SK-N-SH (cell line): Measurements from ENCODE around the gene SZT2. TPM values are rescaled to one million over a fixed set of nuclear protein-coding genes. Genes with fewer than 3 reads are reported as not detected.

ENCODE experiments used
- CTCF ChIA-PET: fragments of 300-600, 350-600 bp; formaldehyde crosslinking; extraction: SDS; loops from one replicate; lab custom pipeline; 2021; lab: Yijun Ruan, JAX
- POLR2A ChIA-PET: fragments of 350-600 bp; sonication (Branson Sonifier 250); formaldehyde crosslinking; extraction: SDS; loops from one replicate; lab custom pipeline; 2020; ENCODE audit warnings: antibody characterized with exemption, inconsistent platforms; lab: Yijun Ruan, JAX
- DNase-seq: peaks from one replicate; pipeline ENCODE4 v3.0.0; 2012
- H2AFZ ChIP-seq: fragments of 200-600 bp; sonication (generic); 2 replicates; pipeline ENCODE4 v1.8.1; 2016; ENCODE audit warnings: antibody characterized with exemption, mild to moderate bottlenecking, low read depth
- H3F3A ChIP-seq: fragments of 200-600 bp; sonication (generic); replicated peaks from 2 replicates; pipeline ENCODE3; 2016; ENCODE audit warnings: antibody characterized with exemption, mild to moderate bottlenecking; ENCODE audit not compliant: insufficient read depth
- H3K27ac ChIP-seq, 2 experiments: fragments of 200-500 bp in 1 of 2; fragments of 200-600 bp in 1 of 2; sonication (Bioruptor generic) in 1 of 2; sonication (generic), shearing (Covaris generic) in 1 of 2; 2 replicates each; pipeline versions ENCODE4 v1.5.1 to v1.6.1; 2014 to 2016; ENCODE audit warnings: low read depth in 2 of 2, inconsistent platforms in 1 of 2, low read length in 1 of 2, mild to moderate bottlenecking in 1 of 2, mixed read lengths in 1 of 2
- H3K27me3 ChIP-seq: fragments of 200-600 bp; sonication (generic), shearing (Covaris generic); 2 replicates; pipeline ENCODE4 v1.6.1; 2016; ENCODE audit warnings: mixed run types; ENCODE audit not compliant: insufficient read depth
- H3K36me3 ChIP-seq, 2 experiments: fragments of 200-500 bp in 1 of 2; fragments of 200-600 bp in 1 of 2; sonication (Bioruptor generic) in 1 of 2; sonication (generic) in 1 of 2; replicated peaks in 1 of 2; 2 replicates each; pipeline versions ENCODE3 to v1.5.1; 2014 to 2016; ENCODE audit warnings: low read length in 1 of 2, mild to moderate bottlenecking in 1 of 2; ENCODE audit not compliant: insufficient read depth in 2 of 2, control insufficient read depth in 1 of 2
- H3K4me1 ChIP-seq, 2 experiments: fragments of 200-500 bp in 1 of 2; fragments of 200-600 bp in 1 of 2; sonication (Bioruptor generic) in 1 of 2; sonication (generic), shearing (Covaris generic) in 1 of 2; 2 replicates each; pipeline versions ENCODE4 v1.5.1 to v1.6.1; 2014 to 2016; ENCODE audit warnings: low read depth in 1 of 2, low read length in 1 of 2, mixed run types in 1 of 2; ENCODE audit not compliant: insufficient read depth in 2 of 2, control insufficient read depth in 1 of 2
- H3K4me2 ChIP-seq: fragments of 200-600 bp; sonication (generic), shearing (Covaris generic); 2 replicates; pipeline ENCODE4 v1.6.1; 2017; ENCODE audit warnings: mixed run types
- H3K4me3 ChIP-seq, 2 experiments: fragments of 200-500 bp in 1 of 2; fragments of 200-600 bp in 1 of 2; sonication (Bioruptor generic) in 1 of 2; sonication (generic), shearing (Covaris generic) in 1 of 2; 2 replicates each; pipeline versions ENCODE4 v1.5.1 to v1.8.1; 2014 to 2016; ENCODE audit warnings: low read depth in 2 of 2, inconsistent platforms in 1 of 2, low read length in 1 of 2, mild to moderate bottlenecking in 1 of 2, mixed read lengths in 1 of 2, moderate library complexity in 1 of 2
- H3K79me2 ChIP-seq: fragments of 200-600 bp; sonication (generic); 2 replicates; pipeline ENCODE4 v1.8.1; 2017; ENCODE audit warnings: mild to moderate bottlenecking; ENCODE audit not compliant: insufficient read depth
- H3K9ac ChIP-seq: fragments of 200-600 bp; sonication (generic); 2 replicates; pipeline ENCODE4 v1.6.1; 2017; ENCODE audit warnings: mixed run types
- H3K9me2 ChIP-seq: fragments of 200-600 bp; sonication (generic); 2 replicates; pipeline ENCODE4 v1.6.1; 2017; ENCODE audit warnings: mixed run types
- H3K9me3 ChIP-seq: fragments of 200-600 bp; sonication (generic); 2 replicates; pipeline ENCODE4 v1.6.1; 2017; ENCODE audit warnings: mixed run types, mild to moderate bottlenecking, moderate library complexity
- H4K20me1 ChIP-seq: fragments of 200-600 bp; sonication (generic); 2 replicates; pipeline ENCODE4 v1.6.1; 2017; ENCODE audit warnings: mild to moderate bottlenecking, mixed run types; ENCODE audit not compliant: insufficient read depth
- CHD2 ChIP-seq: fragments of 150-350 bp; IDR thresholded peaks from 2 replicates; pipeline ENCODE4 v1.6.1; 2018; ENCODE audit warnings: low read length; ENCODE audit not compliant: partially characterized antibody
- FOSL2 ChIP-seq: IDR thresholded peaks from 2 replicates; pipeline ENCODE4 v1.4.0; 2012; ENCODE audit warnings: low read depth, mild to moderate bottlenecking, moderate library complexity, borderline replicate concordance
- FOXJ3 ChIP-seq: sonication (generic); formaldehyde crosslinking; IDR thresholded peaks from 2 replicates; pipeline ENCODE4 v1.5.1; 2020; ENCODE audit warnings: mild to moderate bottlenecking, missing genetic modification reagents
- GATA2 ChIP-seq: sonication (generic); formaldehyde crosslinking; IDR thresholded peaks from 2 replicates; pipeline ENCODE4 v1.5.0; 2020; ENCODE audit warnings: mild to moderate bottlenecking, missing genetic modification reagents
- IRF3 ChIP-seq: fragments of 150-350 bp; IDR thresholded peaks from 2 replicates; pipeline ENCODE4 v1.6.1; 2016; ENCODE audit warnings: mild to moderate bottlenecking, low read depth, low read length
- MAX ChIP-seq: IDR thresholded peaks from 2 replicates; pipeline ENCODE4 v1.4.0; 2012; ENCODE audit warnings: low read depth
- MEF2A ChIP-seq: IDR thresholded peaks from 2 replicates; pipeline ENCODE4 v1.4.0; 2012; ENCODE audit warnings: low read depth, borderline replicate concordance
- NRF1 ChIP-seq: IDR thresholded peaks from 2 replicates; pipeline ENCODE4 v1.6.1; 2012; ENCODE audit warnings: low read depth, mild to moderate bottlenecking, low read length
- PBX3 ChIP-seq: IDR thresholded peaks from 2 replicates; pipeline ENCODE4; 2012
- RAD21 ChIP-seq: IDR thresholded peaks from 2 replicates; pipeline ENCODE4 v1.6.1; 2012; ENCODE audit warnings: mild to moderate bottlenecking, low read length
- RCOR1 ChIP-seq: fragments of 150-350 bp; IDR thresholded peaks from 2 replicates; pipeline ENCODE4 v1.6.1; 2017; ENCODE audit warnings: antibody characterized with exemption, low read length
- REST ChIP-seq: IDR thresholded peaks from 2 replicates; pipeline ENCODE4 v1.6.1; 2012; ENCODE audit warnings: mild to moderate bottlenecking, low read depth, low read length, moderate library complexity
- SIN3A ChIP-seq: IDR thresholded peaks from 2 replicates; pipeline ENCODE4 v1.6.1; 2012; ENCODE audit warnings: low read depth, mild to moderate bottlenecking, low read length, moderate library complexity, borderline replicate concordance
- TEAD4 ChIP-seq: IDR thresholded peaks from 2 replicates; pipeline ENCODE4 v1.4.0; 2012; ENCODE audit warnings: mild to moderate bottlenecking, borderline replicate concordance; ENCODE audit not compliant: insufficient read depth
- USF2 ChIP-seq: fragments of 150-350 bp; IDR thresholded peaks from 2 replicates; pipeline ENCODE4 v1.6.1; 2017; ENCODE audit warnings: antibody characterized with exemption, low read length, low read depth, borderline replicate concordance
- YY1 ChIP-seq: IDR thresholded peaks from 2 replicates; pipeline ENCODE4 v1.4.0; 2012; ENCODE audit warnings: low read depth, mild to moderate bottlenecking
- WGBS: methylation state at CpG from one replicate; pipeline ENCODE4 v1.1.6; 2017; ENCODE audit warnings: low lambda C conversion rate; 5-methylcytosine and 5-hydroxymethylcytosine counted together
- polyA plus RNA-seq, 3 experiments: library from polyadenylated mRNA; depleted of rRNA; stranded (reverse); fragments of >200 nt; gene quantifications; 2 replicates each; pipeline ENCODE4 v1.2.3, GENCODE V29; 2012

Gene SZT2
- polyA plus RNA-seq, 1 of the 3 experiments (the other 2 are of a cell fraction), result 12.9 TPM

- H3K36me3 ChIP-seq, result peaks cover 4 to 83% of the 10 kb centered on the region in 2 experiments
Measured at GRCh38 chr1:43444151-43444828, 54.6 kb downstream of the SZT2 start.

More at GRCh38 chr1:43444151-43444828, 54.6 kb downstream of the SZT2 start:
- Histone ChIP-seq H3K4me3 (no peak overlapping the region), H2AFZ (no peak overlapping the region), H3K79me2 (no peaks in the 10 kb centered on the region), H3K9ac (no peak overlapping the region), H4K20me1 (no peaks in the 10 kb centered on the region), H3K9me2 (no peaks in the 10 kb centered on the region), H3K4me1 (no peaks in the 10 kb centered on the region; a peak in 1 of 4 replicates), H3K27me3 (no peaks in the 10 kb centered on the region), H3F3A (no peaks in the 10 kb centered on the region), H3K4me2 (no peak overlapping the region), H3K9me3 (no peaks in the 10 kb centered on the region), H3K27ac (no peak overlapping the region)
- POLR2A ChIA-PET, result interaction anchor here (0.9 kb wide), 1 partner anchor 10 kb away, joined by 3 read pairs; the partner anchor contains the start of gene HYI
- TF ChIP-seq TEAD4 (no peak), RCOR1 (no peak), GATA2 (no peak), NRF1 (no peak), RAD21 (no peak), MAX (no peak), SIN3A (no peak), YY1 (no peak), PBX3 (no peak), MEF2A (no peak), USF2 (no peak), FOSL2 (no peak), REST (no peak), FOXJ3 (CRISPR knock-in tag) (no peak), CHD2 (no peak), IRF3 (no peak)
- no peak for DNase-seq
- CTCF ChIA-PET, result interaction anchor here (0.6 to 1.4 kb wide), 3 partner anchors 12 to 158 kb away, joined by 3 read pairs; no protein-coding TSS in a partner anchor
- 94% methylated on average over 13 of the region's 13 CpGs for WGBS
